HepG2 (cell line): ENCODE measurements around the gene STEAP2.

Source experiments
- JUND ChIP-seq: sonication (generic); formaldehyde crosslinking; IDR thresholded peaks from 2 replicates; pipeline ENCODE4 v1.8.0; 2022; ENCODE audit warnings: mild to moderate bottlenecking, missing genetic modification reagents
- TRAFD1 ChIP-seq: sonication (generic); formaldehyde crosslinking; IDR thresholded peaks from 2 replicates; pipeline ENCODE4 v1.5.1; 2020; ENCODE audit warnings: missing genetic modification reagents, mild to moderate bottlenecking, borderline replicate concordance
- ZNF589 ChIP-seq: sonication (generic); formaldehyde crosslinking; conservative IDR thresholded peaks from 2 replicates; pipeline ENCODE4 v1.8.0; 2022; ENCODE audit warnings: mild to moderate bottlenecking, moderate library complexity, missing genetic modification reagents

- TF ChIP-seq JUND (CRISPR knock-in tag) (no peak), TRAFD1 (CRISPR knock-in tag) (no peak), ZNF589 (no peak)
Measured at GRCh38 chr7:90210981-90211380, 559 bp upstream of the STEAP2 start.
